ENCODE measurements around the gene NT5C1B. TPM values are rescaled to one million over a fixed set of nuclear protein-coding genes. Genes with fewer than 3 reads are reported as not detected.

The NT5C1B gene
- total RNA-seq, 4 donors from 2014 or later = not detected

DNA sequence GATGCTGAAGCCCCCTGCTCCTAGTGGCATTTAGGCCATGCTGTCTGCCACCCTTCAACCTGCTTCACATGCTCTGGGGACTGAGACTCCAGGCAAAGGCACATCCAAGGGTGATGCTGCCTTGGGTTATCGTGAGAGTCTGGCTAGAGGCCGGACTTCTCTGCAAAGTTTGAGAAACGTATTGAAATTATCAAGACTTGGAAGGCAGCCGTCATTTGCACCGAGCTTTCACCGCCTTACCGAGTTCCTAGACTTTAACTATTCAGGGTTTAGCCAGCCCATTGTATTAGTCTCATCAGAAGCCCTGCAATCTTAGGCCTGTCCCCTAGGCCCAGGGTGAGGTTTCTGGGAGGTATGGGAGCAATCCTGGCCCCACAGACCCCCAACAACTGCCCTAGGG lies 62.9 kb downstream of the NT5C1B start:
- H3K4me3 ChIP-seq = no peak overlapping the region
- no peaks in the 10 kb centered on the region for H3K36me3 ChIP-seq
- H3K27ac ChIP-seq = no peak overlapping the region
- 79 to 92% methylated on average over 6 to 7 of the region's 7 CpGs for WGBS, 2 donors
- TF ChIP-seq, protein P1, sequence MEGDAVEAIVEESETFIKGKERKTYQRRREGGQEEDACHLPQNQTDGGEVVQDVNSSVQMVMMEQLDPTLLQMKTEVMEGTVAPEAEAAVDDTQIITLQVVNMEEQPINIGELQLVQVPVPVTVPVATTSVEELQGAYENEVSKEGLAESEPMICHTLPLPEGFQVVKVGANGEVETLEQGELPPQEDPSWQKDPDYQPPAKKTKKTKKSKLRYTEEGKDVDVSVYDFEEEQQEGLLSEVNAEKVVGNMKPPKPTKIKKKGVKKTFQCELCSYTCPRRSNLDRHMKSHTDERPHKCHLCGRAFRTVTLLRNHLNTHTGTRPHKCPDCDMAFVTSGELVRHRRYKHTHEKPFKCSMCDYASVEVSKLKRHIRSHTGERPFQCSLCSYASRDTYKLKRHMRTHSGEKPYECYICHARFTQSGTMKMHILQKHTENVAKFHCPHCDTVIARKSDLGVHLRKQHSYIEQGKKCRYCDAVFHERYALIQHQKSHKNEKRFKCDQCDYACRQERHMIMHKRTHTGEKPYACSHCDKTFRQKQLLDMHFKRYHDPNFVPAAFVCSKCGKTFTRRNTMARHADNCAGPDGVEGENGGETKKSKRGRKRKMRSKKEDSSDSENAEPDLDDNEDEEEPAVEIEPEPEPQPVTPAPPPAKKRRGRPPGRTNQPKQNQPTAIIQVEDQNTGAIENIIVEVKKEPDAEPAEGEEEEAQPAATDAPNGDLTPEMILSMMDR (IDR thresholded peaks at IDR 0.05) = no peak
- TF ChIP-seq POLR2A (IDR thresholded peaks at IDR 0.05) = no peak
- DNase-seq = no peak
- H3K9me3 ChIP-seq = no peaks in the 10 kb centered on the region
- intact Hi-C loops (cut with DNase I) = loop anchor here (10.0 kb wide), 1 partner anchor 218 kb away; no protein-coding TSS in a partner anchor
- no peaks in the 10 kb centered on the region for H3K27me3 ChIP-seq
- no peaks in the 10 kb centered on the region for H3K4me1 ChIP-seq

DNA sequence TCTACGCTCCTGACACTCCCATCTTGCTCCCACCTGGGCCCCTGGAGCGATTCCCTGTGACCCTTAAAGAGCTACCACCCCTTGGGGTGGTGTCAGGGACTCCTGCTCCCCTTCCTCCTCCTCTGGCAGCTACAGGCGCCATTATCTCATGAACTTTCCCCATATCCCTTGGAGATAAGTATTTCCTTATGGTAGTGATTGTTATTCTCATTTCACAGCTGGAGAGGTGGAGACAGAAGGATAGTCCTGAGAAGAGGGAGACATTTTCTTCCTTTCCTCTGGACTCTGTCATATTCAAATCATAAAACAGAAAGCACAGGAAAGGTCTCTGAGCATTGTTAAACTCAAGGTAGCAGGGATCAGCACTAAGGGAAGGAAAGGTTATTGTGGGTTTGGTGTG lies 63.5 kb downstream of the NT5C1B start:
- DNase-seq = no peak
- TF ChIP-seq, protein P1 (IDR thresholded peaks at IDR 0.05) = no peak
- Histone ChIP-seq H3K4me1 (peaks cover 0 to 2% (median 0%) of the 10 kb centered on the region in 3 donors), H3K27ac (no peak overlapping the region), H3K9me3 (no peaks in the 10 kb centered on the region), H3K27me3 (no peaks in the 10 kb centered on the region), H3K4me3 (no peak overlapping the region), H3K36me3 (no peaks in the 10 kb centered on the region)
- intact Hi-C loops (cut with DNase I) = loop anchor here (10.0 kb wide), 1 partner anchor 219 kb away; no protein-coding TSS in a partner anchor
- WGBS, 2 donors = 85 to 86% methylated on average over 3 of the region's 3 CpGs

DNA sequence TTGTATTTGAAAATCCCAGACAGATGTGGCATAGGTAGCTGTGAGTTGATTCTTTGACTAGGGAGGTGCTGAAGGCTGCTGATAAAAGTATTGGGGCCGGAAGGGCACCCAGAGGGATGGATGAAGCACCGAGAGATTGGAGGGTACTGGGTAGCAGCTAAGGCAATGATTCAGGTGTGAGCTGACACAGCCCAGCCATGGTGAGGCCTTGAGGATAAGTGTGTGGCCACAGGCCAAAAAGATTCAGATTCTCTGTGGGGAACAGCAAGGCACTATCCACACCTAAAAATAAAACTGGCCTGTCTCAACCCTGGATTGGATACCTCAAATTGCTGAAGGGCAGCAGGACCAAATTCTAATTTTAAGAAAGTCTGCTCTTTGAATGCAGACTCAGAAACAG lies 64.1 kb downstream of the NT5C1B start:
- 73 to 100% methylated on average over 2 of the region's 2 CpGs for WGBS, 2 donors
- Histone ChIP-seq H3K4me3 (no peak overlapping the region), H3K27ac (no peak overlapping the region), H3K4me1 (peaks cover 0 to 8% (median 0%) of the 10 kb centered on the region in 3 donors), H3K27me3 (no peaks in the 10 kb centered on the region), H3K9me3 (no peaks in the 10 kb centered on the region), H3K36me3 (no peaks in the 10 kb centered on the region)
- TF ChIP-seq, protein P1 (IDR thresholded peaks at IDR 0.05) = no peak
- no peak for TF ChIP-seq POLR2A (IDR thresholded peaks at IDR 0.05)
- DNase-seq = no peak
- intact Hi-C loops (cut with DNase I) = loop anchor here (10.0 kb wide), 1 partner anchor 220 kb away; no protein-coding TSS in a partner anchor

DNA sequence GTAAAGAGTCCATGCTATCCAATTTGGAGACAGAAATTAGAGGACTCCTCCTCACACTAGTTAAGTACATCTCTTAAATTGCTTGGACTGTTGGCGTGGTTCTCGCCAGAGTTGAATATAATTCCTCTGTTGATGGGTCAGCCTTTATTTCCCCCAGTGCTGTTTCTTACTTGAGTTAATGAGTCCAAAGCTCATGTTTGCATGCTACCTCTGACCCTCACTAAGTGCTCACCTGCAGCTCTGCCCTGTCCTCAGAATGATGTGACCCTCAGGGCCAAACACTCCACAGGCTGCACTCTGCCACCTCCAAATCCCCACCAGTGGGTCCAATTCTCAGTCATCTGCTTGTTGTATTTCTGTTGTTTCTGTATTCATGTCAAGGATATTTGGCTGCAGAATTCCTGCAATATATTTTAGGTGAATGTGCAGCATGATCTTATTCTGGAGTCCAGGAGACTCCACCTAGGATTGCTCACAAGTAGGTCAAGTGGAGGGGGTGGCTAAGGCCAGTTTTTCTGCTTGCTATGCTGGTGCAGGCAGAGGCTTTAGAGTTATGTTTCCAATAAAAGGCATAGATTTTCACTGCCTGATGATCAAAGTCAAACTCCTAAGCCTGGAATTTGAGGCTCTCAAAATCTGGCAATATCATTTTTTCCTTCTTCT lies 66.8 kb downstream of the NT5C1B start:
- WGBS, 2 donors = 95 to 96% methylated on average over 2 of the region's 2 CpGs
- Histone ChIP-seq H3K27ac (no peak overlapping the region), H3K27me3 (peaks cover 0 to 13% (median 0%) of the 10 kb centered on the region in 4 donors), H3K9me3 (no peaks in the 10 kb centered on the region), H3K4me1 (peaks cover 0 to 24% (median 0%) of the 10 kb centered on the region in 3 donors), H3K4me3 (no peak overlapping the region), H3K36me3 (no peaks in the 10 kb centered on the region)
- TF ChIP-seq, protein P1 (IDR thresholded peaks at IDR 0.05) = no peak
- no peak for TF ChIP-seq POLR2A (IDR thresholded peaks at IDR 0.05)
- intact Hi-C loops (cut with DNase I) = loop anchor here (5.0 to 10.0 kb wide), 2 partner anchors 222 to 1340 kb away; no protein-coding TSS in a partner anchor
- DNase-seq = no peak
